Stimulated activated CD4-positive, alpha-beta T cell treated with anti-CD3 and anti-CD28 coated beads, Interleukin-15, amount 100 ng/mL, for 48 hours (primary cell): ENCODE results near the gene VAMP2.
A peak's percentile ranks its signal among the peaks of the same experiment; 100 is the strongest.

ENCODE experiments used
- DNase-seq, 2 donors: peaks; one replicate each; pipeline ENCODE4 v3.0.0-alpha.2; 2020; ENCODE audit warnings: low read depth in 2 of 2

Gene VAMP2

GRCh38 chr17:8142887-8143580 is 19.7 kb downstream of the VAMP2 start:
- no peak for DNase-seq

GRCh38 chr17:8142158-8142886 is 20.4 kb downstream of the VAMP2 start:
- DNase-seq = no peak

- DNase-seq = no peak
Observed at GRCh38 chr17:8141741-8142140, 21.0 kb downstream of the VAMP2 start.

GRCh38 chr17:8141045-8141444 is 21.7 kb downstream of the VAMP2 start:
- DNase-seq = no peak

- DNase-seq = no peak
Observed at GRCh38 chr17:8140065-8141029, 22.4 kb downstream of the VAMP2 start.

- DNase-seq = peak; percentile 94 to 95
Observed at GRCh38 chr17:8138672-8139371, 23.9 kb downstream of the VAMP2 start.

- no peak for DNase-seq
Observed at GRCh38 chr17:8138374-8138671, 24.4 kb downstream of the VAMP2 start.

- no peak for DNase-seq
Observed at GRCh38 chr17:8137645-8138373, 24.9 kb downstream of the VAMP2 start.

GRCh38 chr17:8133941-8134340 is 28.8 kb downstream of the VAMP2 start:
- no peak for DNase-seq

- DNase-seq = no peak
Observed at GRCh38 chr17:8133399-8133798, 29.3 kb downstream of the VAMP2 start.

- DNase-seq = no peak
Observed at GRCh38 chr17:8131844-8132441, 30.8 kb downstream of the VAMP2 start.

GRCh38 chr17:8128125-8128784 is 34.5 kb downstream of the VAMP2 start:
- DNase-seq = no peak

GRCh38 chr17:8126491-8127066 is 36.2 kb downstream of the VAMP2 start:
- no peak for DNase-seq

- no peak for DNase-seq
Observed at GRCh38 chr17:8125947-8126490, 36.7 kb downstream of the VAMP2 start.

- DNase-seq = peak; percentile 79 to 81
Observed at GRCh38 chr17:8125154-8125946, 37.4 kb downstream of the VAMP2 start.

GRCh38 chr17:8124350-8125153 is 38.2 kb downstream of the VAMP2 start:
- no peak for DNase-seq

- no peak for DNase-seq
Observed at GRCh38 chr17:8123695-8124349, 38.9 kb downstream of the VAMP2 start, which contains the start of gene HES7. Gene HES7, minus strand, starts transcription at chr17:8124106. Its CDS starts 22 bp downstream, at chr17:8124084.
